HG03139 (cell line): Measurements from ENCODE around the gene ATG2B.

Experiments used
- ATAC-seq: cut with Tn5 transposase; IDR thresholded peaks from one replicate; pipeline ENCODE4 v1.9.1; 2021; ENCODE audit not compliant: unreplicated experiment

ATG2B gene, protein sequence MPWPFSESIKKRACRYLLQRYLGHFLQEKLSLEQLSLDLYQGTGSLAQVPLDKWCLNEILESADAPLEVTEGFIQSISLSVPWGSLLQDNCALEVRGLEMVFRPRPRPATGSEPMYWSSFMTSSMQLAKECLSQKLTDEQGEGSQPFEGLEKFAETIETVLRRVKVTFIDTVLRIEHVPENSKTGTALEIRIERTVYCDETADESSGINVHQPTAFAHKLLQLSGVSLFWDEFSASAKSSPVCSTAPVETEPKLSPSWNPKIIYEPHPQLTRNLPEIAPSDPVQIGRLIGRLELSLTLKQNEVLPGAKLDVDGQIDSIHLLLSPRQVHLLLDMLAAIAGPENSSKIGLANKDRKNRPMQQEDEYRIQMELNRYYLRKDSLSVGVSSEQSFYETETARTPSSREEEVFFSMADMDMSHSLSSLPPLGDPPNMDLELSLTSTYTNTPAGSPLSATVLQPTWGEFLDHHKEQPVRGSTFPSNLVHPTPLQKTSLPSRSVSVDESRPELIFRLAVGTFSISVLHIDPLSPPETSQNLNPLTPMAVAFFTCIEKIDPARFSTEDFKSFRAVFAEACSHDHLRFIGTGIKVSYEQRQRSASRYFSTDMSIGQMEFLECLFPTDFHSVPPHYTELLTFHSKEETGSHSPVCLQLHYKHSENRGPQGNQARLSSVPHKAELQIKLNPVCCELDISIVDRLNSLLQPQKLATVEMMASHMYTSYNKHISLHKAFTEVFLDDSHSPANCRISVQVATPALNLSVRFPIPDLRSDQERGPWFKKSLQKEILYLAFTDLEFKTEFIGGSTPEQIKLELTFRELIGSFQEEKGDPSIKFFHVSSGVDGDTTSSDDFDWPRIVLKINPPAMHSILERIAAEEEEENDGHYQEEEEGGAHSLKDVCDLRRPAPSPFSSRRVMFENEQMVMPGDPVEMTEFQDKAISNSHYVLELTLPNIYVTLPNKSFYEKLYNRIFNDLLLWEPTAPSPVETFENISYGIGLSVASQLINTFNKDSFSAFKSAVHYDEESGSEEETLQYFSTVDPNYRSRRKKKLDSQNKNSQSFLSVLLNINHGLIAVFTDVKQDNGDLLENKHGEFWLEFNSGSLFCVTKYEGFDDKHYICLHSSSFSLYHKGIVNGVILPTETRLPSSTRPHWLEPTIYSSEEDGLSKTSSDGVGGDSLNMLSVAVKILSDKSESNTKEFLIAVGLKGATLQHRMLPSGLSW (N-terminal part only)

DNA sequence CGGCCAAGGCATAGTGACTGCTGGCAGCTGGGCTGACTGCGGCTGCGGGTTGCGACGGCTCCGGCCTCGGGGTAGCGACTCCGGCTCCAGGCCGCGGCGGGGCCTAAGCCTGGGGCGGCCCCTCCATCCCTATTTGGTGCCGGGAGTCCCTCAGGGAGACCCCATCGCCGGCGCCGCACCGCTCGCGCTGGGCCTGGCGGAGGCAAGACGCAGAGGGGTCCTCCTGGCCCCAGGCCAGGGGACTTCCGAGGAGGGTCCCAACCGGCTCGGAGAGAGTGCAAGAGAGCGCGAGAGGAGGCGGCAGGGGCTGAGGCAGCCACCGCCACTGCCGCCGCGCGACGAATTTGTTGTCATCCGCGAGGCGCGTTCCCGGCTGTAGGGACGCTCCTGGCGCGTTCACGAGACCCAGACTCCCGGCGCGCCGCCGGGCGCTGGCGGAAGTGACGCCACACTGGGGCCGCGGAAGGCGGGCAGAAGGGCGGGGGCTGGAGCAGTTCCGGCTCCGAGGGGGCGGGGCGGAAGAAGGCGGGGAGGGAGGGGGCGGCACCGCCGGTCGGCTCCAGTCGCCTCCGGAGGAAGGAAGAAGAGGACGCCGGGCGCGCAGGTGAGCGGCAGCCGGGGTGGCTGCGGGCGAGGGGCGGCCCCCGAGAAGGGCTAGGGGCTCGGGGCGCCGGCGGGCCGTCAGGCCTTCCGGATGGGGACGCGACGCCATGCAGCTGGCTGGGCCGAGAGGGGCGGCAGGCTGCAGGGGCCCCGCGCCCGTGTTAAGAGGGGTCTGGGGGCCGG, at the start of gene ATG2B, which contains the start of gene GSKIP:
Gene ATG2B (minus strand): TSS at position 377 of the 786 bp plus-strand sequence. CDS start 365 bp downstream, at position 12.
Gene GSKIP (plus strand): TSS at position 562 of the 786 bp plus-strand sequence. CDS start 18,722 bp downstream, outside the sequence.
- peak; percentile 65 for ATAC-seq

DNA sequence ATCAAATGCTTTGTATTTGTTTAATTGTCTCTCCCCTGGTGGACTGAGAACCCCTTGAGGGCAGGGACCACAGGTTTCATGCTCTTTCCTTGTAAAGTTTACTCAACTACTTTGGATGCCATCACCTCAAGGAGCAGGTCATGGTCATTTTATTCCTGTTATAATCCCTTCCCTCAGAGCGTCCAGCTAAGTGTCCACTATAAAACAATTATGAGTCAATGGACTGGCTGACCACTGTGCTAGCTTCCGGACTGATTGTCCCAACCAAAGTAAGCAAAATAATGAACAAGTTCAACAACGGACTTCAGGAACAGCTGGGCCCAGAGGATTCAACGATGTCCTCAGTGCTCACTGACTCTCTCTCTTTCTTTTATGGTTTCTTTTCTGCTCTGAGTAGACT, 47.0 kb upstream of the ATG2B start:
- ATAC-seq: no peak

DNA sequence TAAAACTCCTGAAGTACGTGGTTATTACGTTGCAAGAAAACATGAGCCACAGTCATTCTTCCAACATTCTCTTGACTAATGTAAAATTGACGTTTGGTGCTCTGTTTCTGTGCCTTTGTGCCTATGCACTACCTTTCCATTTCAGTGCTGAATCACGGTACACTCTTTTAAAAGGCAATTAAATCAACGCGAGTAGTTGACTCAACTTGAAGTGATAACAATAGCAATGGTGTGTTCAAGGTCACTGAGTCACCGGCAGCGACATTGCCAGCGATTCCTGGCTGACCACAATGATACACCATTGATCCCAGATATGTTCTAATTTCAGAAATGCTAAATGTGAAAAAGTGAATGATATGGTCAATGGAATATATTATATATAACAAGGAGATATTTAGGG, 46.6 kb upstream of the ATG2B start:
- ATAC-seq: no peak

DNA sequence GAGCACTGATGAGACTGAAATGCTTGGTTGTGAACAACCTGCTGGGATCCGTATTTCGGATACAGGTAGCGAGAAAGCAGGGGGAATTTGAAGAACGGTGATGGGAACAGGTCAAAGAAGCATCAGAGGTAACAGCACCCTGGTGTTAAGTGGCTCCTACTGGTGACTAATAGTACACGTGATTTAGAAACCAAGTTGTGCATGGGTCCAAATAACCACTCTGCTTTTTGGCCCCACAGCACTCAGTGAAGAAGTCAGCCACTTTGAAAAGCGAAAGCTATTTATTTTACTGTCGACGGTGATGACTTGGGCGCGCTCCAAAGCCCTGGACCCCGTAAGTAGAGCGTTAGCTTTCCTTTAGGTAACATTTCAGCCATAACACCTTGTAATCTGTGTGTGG, 45.5 kb upstream of the ATG2B start:
- no peak for ATAC-seq

DNA sequence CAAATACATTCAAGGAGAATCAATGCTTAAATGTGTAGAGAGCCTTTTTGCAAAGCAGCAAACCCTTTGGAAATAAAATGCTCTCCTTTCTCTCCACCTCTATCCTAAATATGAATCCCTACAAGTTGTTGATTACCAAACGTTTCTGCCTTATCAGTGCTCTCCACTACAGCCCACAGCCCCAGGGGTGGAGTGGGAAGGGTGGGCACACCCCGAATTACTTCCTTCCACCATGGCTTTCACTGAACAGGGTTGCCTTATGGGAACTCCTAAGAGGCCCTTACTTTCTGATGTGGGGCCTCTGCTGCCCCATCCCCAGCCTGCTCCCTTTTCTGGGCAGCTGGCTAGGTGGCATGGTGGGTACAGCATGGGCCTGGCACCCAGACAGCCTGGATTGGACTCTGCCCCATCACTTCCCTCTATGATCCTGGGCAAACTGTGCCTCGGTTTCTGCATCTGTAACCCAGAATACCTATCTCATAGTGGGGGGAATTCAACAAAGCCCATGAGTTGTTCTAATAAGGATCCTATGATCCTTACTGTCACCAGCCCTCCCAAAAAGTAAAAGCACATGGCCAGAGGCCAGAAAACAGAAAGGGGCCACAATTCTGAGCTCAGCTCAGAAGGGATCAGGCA, 44.9 kb upstream of the ATG2B start:
- no peak for ATAC-seq

DNA sequence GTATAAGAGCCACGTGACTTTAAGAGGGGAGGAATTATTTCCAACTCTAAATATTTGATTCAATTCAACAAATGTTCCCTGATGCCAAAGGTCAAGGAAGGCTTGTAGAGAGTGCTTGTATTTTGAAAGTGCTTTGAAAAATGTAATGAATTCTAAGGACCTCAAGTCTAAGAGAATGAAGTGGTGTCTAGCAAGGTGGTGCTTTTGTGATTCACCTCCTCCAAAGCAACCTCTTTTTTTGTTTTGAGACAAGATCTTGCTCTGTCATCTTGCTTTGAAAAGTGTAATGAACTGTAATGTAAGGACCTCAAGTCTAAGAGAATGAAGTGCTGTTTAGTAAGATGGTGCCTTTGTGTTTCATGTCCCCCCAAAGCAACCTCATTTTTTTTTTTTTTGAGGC, 42.5 kb upstream of the ATG2B start:
- ATAC-seq: no peak

DNA sequence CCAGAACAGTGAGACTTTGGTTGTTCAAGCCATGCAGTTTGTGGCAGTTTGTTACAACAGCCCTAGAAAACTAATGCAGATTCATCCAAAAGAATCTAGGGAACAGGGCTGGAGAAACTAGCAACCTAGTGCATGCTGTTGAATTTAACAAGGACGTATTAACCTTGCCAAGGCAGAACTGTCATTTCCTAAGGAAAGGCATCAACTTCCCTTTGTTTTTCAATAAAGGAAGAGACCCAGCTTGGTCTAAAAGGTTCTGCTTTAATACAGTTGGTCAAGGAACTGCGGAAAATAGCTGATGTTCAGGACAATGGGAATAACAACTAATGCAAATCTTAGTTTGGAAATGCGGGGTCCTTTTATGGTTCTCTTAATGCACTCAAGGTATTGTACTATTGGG, 40.3 kb upstream of the ATG2B start:
- no peak for ATAC-seq

DNA sequence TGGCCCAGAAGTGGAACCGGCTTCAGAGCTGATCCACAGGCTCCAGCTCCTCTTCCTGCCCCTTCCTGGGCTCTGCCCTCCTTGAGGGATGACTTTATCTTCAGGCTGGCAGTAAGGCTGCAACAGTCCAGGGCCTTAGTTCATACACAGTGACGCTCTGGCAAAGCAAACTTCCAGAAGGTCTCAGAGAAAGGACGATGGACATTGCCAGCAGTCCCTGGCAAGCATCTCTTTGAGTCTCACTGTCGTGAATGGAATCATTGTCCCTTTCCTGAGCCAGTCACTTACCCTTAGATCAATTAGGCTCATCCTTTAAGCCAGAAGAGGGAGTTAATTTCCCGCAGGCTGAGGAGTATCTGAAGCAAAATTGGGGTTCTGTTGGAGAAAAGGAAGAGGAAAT, 37.4 kb upstream of the ATG2B start:
- no peak for ATAC-seq

DNA sequence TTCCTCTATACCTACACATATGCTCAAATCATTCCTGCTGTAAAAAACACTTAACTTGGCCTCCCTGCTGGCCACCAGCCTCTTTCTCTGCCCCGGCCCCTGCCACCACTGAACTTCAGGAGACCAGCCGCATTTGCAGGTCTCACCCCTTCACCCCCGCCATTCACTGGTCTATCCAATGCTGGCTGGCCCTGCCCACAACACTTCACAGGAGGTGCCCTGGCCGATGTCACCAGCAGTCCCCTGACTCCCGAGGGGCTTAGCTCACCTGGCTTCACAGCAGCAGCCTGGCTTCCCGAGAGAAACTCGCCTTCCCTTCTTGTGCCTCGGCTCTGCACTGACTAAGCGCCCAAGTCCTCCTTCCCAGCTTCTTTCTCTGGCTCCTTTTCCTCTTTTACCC, 36.3 kb upstream of the ATG2B start:
- no peak for ATAC-seq

DNA sequence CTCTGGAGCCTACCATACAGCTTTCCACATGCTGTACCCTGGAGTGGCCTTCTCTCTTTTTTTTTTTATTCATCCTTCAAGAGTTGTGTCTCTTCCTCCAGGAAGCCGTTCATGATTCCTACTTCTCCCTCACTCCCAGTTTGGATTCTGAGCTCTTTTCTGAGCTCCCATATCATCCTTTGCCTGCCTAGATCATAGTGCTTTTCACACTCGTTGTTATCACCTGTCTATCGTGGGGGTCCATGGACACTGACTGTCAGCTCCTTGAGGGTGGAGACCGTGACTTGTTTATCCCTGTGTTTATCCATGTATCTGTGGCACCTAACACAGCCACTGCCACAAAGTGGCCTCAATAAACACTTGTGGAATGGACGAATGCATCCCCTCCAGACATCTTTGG, 35.8 kb upstream of the ATG2B start:
- no peak for ATAC-seq

DNA sequence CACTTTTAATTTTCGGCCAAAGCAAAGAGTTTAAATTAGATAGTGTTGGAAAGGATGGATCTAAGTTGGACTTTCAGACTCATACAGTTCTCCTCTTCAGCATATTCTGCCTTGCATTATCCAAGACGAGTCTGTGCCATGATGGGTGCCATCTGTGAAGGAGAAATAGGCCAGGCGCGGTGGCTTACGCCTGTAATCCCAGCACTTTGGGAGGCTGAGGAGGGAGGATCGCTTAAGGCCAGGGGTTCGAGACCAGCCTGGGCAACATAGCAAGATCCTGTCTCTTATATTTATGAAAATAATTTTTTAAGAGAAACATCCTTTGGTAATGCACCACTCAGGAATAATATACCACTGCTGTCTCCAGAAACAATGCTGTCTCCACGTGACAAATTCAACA, 35.3 kb upstream of the ATG2B start:
- ATAC-seq: no peak

DNA sequence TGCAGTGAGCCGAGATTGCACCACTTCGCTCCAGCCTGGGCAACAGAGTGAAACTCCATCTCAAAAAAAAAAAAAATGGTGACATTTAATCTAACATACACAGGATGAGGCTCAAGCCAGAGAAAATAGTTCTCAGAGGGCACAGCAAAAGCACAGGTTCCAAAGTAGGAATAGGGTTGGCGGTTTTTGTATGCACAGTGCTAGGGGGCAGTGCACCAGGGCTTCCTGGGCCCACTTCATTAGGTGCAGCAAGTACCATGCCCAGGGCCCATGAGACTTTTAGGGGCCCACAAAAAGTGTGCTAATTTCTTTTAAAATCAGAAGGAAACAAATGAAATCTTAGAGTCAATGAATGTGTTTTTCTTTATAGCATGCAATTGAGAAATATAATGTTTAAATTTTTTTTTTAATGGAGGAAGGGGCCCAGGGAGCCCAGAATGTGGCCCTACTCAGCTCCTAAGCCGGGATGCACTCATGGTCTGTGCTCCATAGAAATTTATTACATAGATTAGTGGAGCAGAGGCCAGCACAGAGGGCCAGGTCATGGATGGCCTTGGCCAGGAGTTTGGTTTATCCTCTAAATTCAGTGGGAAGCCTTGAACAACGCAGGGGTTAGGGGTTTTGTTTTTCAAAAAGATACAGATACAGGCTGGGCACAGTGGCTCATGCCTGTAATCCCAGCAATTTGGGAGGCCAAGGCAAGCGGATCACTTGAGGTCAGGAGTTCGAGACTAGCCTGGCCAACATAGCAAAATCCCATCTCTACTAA, 31.1 kb upstream of the ATG2B start:
- no peak for ATAC-seq

DNA sequence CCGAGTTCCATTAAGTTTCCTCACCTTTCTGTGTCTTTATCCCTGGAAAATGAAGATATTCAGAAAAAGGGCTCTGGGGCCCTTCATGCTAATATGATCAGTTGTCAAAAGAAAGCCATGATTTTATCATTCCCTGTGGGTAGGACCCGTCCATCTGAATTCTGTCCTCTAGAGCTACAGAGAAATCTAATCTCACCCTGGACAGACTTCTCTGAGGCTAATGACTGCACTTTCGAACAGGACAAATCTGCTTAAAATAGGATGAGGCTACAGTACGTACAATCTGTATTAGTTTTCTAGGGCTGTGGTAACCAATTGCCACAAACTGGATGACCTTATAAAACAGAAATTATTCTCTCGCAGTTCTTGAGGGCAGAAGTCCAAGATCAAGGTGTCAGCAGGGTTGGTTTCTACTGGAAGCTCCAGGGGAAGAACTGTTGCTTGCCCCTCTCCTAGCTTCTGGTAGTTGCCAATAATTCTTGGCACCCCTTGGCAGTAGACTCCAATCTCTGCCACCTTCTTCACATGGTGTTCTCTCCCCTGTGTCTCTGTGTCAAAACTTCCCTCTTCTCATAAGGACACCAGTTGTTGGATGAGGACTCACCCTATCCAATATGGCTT, 30.0 kb upstream of the ATG2B start:
- ATAC-seq: no peak

DNA sequence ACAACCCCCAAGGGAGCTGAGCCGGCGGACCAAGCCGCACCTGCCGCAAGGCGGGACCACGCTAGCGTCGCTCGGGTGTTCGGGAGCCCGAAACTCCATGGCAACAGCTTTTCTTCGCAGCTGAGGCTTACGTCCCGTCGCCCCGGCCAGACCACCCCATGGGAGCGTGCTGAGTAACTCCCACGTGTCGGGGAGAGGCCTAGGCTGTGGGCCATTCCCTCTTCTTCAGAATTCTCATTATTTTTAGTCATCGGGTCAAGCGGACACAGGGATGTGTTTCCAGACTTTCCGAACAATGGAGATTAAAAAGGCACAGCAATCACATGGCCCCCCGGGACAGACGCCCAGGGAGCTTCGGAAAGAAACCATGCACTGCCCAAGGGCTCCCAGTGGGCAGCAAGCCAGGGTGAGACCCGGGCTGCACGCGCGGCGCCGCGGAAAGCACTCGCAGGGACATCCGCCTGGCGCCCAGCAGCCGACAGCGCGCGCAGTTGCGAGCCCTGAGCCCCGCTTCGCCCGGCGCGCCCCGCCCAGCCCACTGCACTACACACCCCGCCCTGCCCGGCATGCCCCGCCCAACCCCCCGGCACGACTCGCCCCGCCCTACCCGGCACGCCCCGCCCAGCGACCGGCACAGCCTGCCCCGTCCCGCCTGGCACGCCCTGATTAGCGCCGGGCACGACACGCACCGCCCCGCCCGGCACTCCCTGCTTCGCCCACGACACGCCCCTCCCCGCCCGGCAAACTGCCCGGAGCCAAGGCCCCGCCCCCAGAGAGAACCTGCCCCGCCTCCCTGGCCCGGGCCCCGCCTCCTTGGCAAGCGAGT, 28.4 kb upstream of the ATG2B start:
- peak; percentile 89 for ATAC-seq

DNA sequence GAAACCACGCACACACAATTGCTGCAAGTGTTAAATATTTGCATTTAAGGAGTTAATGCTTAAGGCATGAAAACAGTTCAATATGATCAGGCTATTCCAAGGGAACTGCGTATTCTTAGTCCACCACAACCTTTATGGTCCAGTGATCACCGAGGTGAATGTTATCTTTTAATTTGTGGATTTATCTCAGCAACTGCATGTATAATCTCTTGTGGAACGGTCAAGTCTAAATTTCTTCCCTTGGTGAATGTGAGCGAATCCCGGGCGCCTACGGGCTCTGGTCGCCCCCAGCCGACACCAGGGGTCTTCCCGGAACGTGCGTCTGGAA, 27.8 kb upstream of the ATG2B start:
- no peak for ATAC-seq

DNA sequence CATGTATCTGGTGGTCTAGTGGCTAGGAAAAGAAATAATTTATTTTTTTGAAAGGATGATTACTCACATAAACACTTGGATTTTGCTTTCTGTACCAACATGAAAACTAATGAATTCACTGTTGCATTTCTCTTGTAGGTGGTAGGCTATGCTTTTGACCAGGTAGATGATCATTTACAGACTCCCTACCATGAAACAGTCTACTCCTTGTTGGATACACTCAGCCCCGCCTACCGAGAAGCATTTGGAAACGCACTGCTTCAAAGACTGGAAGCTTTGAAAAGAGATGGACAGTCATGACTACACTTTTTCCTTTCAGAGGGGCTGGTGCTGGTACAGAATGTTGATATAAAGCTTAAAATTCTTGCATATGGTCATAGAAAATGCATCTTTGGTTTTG, 22.2 kb upstream of the ATG2B start:
- no peak for ATAC-seq

DNA sequence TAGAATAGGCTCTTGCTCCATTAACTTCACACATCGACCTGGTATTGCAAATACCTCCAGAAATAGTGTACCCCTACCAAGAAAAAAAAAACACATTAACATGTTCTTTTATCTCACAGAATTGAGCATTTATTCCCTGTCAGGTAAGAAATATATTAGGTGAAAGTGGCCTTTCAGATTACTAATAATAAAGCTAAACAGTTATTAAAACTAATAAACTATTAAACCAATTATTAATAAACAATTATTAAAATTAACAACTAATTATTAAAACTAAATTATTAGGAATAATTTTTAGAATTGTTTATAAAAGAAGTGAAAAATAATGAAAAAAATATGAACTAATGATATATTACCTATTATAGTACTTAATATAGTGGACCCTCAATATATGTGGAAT, 21.6 kb upstream of the ATG2B start:
- no peak for ATAC-seq

DNA sequence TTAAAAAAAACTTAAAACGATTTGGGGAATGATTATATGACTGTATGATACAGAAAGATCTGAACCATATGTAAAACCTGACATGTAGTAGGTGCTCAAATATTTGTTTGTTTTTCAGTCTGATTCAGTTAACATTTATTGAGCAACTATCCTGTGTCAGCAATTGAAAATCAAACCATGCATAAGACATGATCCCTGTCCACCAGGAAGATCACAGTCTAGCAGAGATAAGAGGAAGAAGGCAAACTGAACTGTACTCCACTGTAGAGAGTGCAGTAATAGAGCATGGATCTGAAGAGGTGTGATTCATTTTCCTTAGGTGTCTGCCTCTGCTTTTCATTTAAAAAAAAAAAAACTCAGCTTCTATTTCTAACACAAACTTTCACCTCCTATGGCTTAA, 20.9 kb upstream of the ATG2B start:
- ATAC-seq: no peak
